ENCODE measurements around the gene C6orf89.

The C6orf89 gene

DNA sequence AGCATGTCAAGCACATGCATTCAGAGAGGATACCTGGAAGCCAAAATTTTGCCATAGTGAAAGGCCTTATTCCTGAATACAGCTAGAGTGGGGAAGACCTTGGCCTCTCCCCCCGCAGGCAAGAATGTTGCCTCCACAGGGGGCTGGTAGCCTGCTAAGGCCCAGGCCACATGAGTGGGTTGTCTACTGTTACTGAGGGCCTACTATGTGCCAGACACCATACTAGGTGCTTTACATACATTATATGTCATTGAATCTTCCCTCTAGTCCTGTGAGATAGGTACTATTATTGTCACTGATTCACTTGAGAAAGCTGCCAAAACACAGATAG is 68.1 kb downstream of the C6orf89 start:
- DNase-seq = no peak

GRCh38 chr6:36954262-36954931 is 68.6 kb downstream of the C6orf89 start, which contains the start of gene PI16:
PI16 (plus strand) TSS chr6:36954738; CDS start chr6:36954761, 23 bp downstream.
- DNase-seq = no peak

DNA sequence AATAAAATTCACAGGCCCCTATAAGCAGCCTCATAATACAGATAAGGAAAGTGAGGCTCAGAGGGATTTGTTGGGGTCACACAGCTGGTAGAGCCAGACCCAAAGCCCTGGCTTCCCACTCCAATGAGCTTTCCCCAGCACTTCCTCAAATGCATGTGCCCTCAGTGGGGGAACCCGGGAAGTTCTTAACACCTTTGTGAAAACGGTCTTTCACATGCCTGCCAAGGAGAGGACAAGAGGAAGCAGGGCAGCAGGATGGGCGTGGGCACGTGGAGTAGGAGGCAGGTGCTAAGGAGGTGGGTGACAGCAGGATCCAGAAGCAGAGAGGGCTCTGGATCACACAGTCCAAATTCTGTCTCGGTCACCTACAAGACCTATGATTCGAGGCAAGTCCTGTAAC is 69.4 kb downstream of the C6orf89 start:
- no peak for DNase-seq

- DNase-seq = no peak
Measured at GRCh38 chr6:36955671-36956445, 70.1 kb downstream of the C6orf89 start.

- DNase-seq = no peak
Measured at GRCh38 chr6:36956446-36956820, 70.7 kb downstream of the C6orf89 start.

- no peak for DNase-seq
Measured at GRCh38 chr6:36957773-36958271, 72.1 kb downstream of the C6orf89 start.

GRCh38 chr6:36958775-36959554 is 73.2 kb downstream of the C6orf89 start:
- DNase-seq = no peak

- no peak for DNase-seq
Measured at GRCh38 chr6:36959555-36960250, 74.0 kb downstream of the C6orf89 start.

DNA sequence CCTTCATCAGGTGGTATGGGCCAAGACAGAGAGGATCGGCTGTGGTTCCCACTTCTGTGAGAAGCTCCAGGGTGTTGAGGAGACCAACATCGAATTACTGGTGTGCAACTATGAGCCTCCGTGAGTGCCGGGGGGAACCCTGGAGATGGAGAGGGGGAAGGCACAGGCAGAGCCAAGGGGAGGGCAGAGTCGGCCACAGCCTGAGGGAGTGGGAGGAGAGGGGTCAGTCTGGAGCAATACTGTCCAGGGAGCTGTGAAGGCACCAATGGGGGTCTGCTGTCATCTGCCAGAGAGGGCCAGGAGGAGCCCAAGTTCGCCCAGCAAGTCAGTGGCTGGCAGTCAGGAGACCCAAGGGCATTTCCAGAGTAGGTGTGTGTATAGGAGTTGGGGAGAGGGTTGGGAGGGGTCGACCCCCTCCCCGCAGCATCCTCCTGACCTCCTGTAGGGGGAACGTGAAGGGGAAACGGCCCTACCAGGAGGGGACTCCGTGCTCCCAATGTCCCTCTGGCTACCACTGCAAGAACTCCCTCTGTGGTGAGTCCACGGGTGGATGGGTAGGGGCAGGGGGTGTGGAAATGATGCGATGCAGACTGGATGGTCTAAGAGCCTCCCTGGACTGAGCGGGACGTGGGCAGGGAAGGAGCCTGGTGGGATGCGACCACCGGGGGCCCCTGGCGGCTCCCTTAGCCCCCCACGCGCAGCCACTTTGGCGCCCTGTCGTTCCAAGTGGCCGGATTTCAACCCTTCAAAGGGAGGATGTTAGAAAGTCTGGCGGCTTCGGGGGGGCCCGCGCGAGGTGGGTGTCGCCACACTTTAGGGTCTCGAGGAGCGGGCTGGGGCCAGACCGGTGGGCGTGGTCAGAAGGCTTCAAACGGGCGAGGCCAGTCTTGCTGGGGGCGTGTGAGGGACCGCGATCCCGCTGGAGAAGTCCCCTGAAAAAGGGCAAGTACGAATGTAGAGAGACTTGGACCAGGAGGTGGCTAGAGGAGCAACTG is 76.0 kb downstream of the C6orf89 start:
- no peak for DNase-seq

- DNase-seq = peak; percentile 99
Measured at GRCh38 chr6:36962874-36963273, 77.1 kb downstream of the C6orf89 start.

- DNase-seq = no peak
Measured at GRCh38 chr6:36963451-36964290, 77.9 kb downstream of the C6orf89 start.

GRCh38 chr6:36964349-36964748 is 78.6 kb downstream of the C6orf89 start:
- no peak for DNase-seq

GRCh38 chr6:36964908-36965307 is 79.2 kb downstream of the C6orf89 start:
- DNase-seq = no peak

DNA sequence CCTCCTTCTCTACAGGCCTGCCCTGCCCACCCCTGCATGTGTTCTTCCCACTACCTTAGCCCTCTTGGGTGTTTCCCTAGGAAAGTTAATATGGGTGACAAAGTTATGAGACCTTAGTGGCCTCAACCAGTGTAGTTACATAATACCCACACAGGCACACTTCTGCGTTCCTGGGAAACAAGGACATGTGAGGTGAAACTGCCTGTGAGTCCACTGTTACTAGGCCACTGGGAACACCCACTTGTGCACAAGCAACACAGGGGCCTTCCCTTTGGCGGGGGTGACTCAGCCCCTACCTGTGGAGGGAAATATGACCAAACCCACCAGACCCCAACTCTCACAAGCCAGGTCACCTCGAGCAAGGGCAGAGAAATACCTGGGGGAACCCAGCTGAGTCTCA is 81.5 kb downstream of the C6orf89 start:
- DNase-seq = no peak

DNA sequence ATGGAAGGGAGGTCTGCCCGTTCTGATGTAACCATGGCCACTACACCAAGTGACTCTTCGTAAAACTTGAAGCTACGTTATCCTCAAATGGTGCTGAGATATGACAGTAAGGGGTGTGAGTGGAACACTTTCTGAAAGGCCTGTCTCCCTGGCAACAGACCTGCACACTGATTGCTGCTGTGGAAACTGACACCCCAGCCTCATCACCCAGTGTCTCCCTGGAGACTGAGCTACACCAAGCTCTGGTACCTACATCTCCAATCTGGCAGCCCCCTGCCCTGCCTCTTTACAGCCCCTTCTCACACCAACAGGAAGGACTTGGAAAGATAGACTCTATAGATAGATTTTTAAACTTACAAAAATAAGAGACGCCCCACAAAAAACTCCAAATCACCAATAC is 82.0 kb downstream of the C6orf89 start:
- DNase-seq = no peak

GRCh38 chr6:36968266-36968977 is 82.7 kb downstream of the C6orf89 start:
- DNase-seq = no peak

DNA sequence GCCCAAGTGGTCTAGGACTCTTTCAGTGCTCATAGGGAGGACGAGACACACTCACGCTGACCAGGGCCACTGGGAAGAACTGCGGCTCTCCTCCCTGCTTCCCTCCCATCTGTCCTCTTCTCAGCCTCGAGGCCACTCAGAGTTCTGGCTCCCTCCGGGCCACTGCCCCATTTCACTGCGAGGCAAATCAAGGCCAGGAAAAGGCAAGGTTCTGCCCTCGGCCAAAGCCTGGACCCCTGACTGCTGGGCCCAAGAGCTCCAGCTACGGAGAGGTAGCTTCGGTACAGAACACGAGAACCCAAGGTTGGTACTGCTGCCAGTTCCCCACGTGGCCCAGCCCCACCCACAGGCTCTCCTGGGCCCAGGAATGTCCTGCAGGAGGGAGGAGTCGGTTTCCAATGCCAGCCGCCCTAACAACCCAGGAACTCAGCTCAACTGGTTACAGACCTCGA is 83.5 kb downstream of the C6orf89 start:
- DNase-seq = no peak

- no peak for DNase-seq
Measured at GRCh38 chr6:36969988-36970891, 84.5 kb downstream of the C6orf89 start.

Measured in AML-193 (cell line).